ENCODE results near the gene MYD88.

The MYD88 gene

DNA sequence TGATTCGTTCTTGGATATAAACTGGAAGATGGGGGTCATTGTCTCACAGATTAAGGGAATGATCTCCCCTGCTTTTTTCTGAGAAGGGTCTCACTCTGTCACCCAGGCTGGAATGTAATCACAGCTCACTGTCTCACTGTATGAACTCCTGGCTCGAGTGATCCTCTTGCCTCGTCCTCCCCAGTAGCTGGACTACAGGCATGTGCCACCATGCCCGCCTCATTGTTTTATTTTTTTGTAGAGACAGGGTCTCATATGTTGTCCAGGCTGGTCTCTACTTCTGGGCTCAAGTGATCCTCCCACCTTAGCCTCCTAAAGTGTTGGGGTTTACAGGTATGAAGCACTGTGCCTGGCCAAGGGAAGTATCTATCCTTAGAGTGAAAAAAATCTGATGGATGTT, 32.3 kb downstream of the MYD88 start:
- peaks cover 15% of the 10 kb centered on the region for H3K4me1 ChIP-seq (ENCODE audit: control insufficient read depth, insufficient read depth, low read length)
- H3K36me3 ChIP-seq (ENCODE audit: control insufficient read depth, insufficient read depth, low read length): no peaks in the 10 kb centered on the region
- no peak overlapping the region for H3K4me3 ChIP-seq (ENCODE audit: low read depth, low read length)
- H3K27me3 ChIP-seq (ENCODE audit: control insufficient read depth, insufficient read depth, low read length): no peaks in the 10 kb centered on the region
- no peak overlapping the region for H3K27ac ChIP-seq (ENCODE audit: low read depth, low read length)
- no peak overlapping the region for H3K9ac ChIP-seq (ENCODE audit: low read depth, low read length)
- no peaks in the 10 kb centered on the region for H3K9me3 ChIP-seq (ENCODE audit: control insufficient read depth, insufficient read depth, low read length)

DNA sequence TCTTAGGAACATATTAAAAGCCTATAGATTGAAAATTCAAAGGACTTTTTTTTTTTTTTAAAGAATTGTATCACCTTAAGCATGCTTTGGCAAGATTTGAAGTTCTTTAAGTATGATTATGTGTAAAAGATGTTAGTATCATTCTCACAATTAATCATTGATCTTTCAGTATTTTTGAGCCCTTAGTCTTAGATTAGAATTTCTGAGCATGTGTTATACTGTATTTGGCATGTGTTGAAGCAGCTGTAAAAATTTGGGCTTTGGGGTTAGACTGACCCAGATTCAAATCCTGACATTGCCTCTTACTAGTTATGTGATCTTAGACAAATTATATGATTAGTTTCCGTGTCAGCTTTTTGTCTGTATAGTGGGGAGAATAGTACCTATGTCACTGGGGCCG, 33.2 kb downstream of the MYD88 start:
- Histone ChIP-seq H3K36me3 (ENCODE audit: control insufficient read depth, insufficient read depth, low read length) (no peaks in the 10 kb centered on the region), H3K9me3 (ENCODE audit: control insufficient read depth, insufficient read depth, low read length) (no peaks in the 10 kb centered on the region), H3K27me3 (ENCODE audit: control insufficient read depth, insufficient read depth, low read length) (no peaks in the 10 kb centered on the region), H3K4me3 (ENCODE audit: low read depth, low read length) (no peak overlapping the region), H3K4me1 (ENCODE audit: control insufficient read depth, insufficient read depth, low read length) (peaks cover 15% of the 10 kb centered on the region), H3K27ac (ENCODE audit: low read depth, low read length) (no peak overlapping the region), H3K9ac (ENCODE audit: low read depth, low read length) (no peak overlapping the region)

DNA sequence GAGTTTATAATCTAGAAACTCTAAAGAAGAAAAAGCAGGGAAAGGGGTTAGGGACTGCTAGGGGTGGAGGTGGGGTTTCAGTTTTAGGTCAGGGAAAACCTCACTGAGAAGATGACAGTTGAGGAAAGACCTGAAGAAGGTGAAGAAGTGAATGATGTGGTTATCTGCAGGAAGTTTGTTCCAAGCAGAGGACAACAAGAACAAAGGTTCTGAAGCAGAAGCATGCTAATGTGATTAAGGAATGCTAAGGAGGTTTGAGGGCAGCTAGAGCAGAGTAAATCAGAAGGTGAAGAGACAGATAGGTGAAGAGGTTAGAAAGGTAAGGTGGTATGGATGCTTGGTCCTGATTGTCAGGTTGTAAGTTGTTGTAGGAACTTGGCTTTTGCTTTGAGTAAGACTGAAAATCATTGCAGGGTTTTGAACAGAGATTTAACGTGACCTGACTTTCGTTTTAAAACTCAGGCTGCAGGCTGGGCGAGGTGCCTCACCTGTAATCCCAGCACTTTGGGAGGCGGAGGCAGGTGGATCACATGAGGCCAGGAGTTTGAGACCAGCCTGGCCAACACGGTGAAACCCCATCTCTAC, 35.5 kb downstream of the MYD88 start:
- H3K4me3 ChIP-seq (ENCODE audit: low read depth, low read length): no peak overlapping the region
- no peak overlapping the region for H3K9ac ChIP-seq (ENCODE audit: low read depth, low read length)
- peaks cover 18% of the 10 kb centered on the region for H3K4me1 ChIP-seq (ENCODE audit: control insufficient read depth, insufficient read depth, low read length)
- H3K27me3 ChIP-seq (ENCODE audit: control insufficient read depth, insufficient read depth, low read length): no peaks in the 10 kb centered on the region
- H3K27ac ChIP-seq (ENCODE audit: low read depth, low read length): no peak overlapping the region
- no peaks in the 10 kb centered on the region for H3K9me3 ChIP-seq (ENCODE audit: control insufficient read depth, insufficient read depth, low read length)
- H3K36me3 ChIP-seq (ENCODE audit: control insufficient read depth, insufficient read depth, low read length): no peaks in the 10 kb centered on the region

DNA sequence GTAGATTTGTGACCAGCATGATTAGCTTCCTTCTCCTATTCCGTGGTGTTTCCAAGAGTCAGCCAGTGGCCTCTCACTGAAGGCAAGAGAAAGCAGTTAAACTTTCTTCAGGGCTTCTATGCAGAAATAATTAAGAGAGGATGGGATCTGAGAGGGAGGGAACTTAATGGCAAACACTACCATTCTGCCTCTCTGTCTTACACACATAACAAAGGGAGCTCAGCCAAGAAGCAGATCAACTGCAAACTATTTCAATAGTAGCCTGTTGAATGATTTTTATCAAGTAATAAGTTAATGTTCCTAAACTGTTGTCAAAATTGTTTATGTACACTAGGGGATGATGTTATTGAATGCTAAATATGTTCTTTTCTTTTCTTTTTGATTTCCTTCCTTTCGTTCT, 38.7 kb downstream of the MYD88 start:
- no peak overlapping the region for H3K4me3 ChIP-seq (ENCODE audit: low read depth, low read length)
- H3K36me3 ChIP-seq (ENCODE audit: control insufficient read depth, insufficient read depth, low read length): no peaks in the 10 kb centered on the region
- H3K9ac ChIP-seq (ENCODE audit: low read depth, low read length): no peak overlapping the region
- H3K27me3 ChIP-seq (ENCODE audit: control insufficient read depth, insufficient read depth, low read length): no peaks in the 10 kb centered on the region
- H3K4me1 ChIP-seq (ENCODE audit: control insufficient read depth, insufficient read depth, low read length): peaks cover 18% of the 10 kb centered on the region
- no peaks in the 10 kb centered on the region for H3K9me3 ChIP-seq (ENCODE audit: control insufficient read depth, insufficient read depth, low read length)
- H3K27ac ChIP-seq (ENCODE audit: low read depth, low read length): no peak overlapping the region

DNA sequence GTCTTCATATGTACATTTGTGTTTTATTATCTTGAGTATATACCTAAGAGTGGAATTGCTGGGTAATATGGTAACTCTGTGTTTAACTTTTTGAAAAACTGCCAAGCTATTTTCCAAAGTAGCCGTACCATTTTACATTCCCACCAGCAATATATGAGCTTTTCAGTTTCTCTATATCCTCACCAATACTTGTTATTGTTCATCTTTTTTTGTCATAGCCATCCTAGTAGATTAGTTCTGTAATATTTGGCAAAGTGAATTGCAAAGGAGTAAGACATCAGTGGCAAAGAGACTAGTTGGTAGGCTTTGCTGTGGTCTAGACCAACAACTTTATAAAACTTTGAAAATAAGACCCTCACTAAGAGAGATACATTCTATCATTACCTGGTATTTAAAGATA, 48.3 kb downstream of the MYD88 start:
- Histone ChIP-seq H3K9ac (ENCODE audit: low read depth, low read length) (no peak overlapping the region), H3K4me1 (ENCODE audit: control insufficient read depth, insufficient read depth, low read length) (no peaks in the 10 kb centered on the region), H3K36me3 (ENCODE audit: control insufficient read depth, insufficient read depth, low read length) (peaks cover 72% of the 10 kb centered on the region), H3K27ac (ENCODE audit: low read depth, low read length) (no peak overlapping the region), H3K4me3 (ENCODE audit: low read depth, low read length) (no peak overlapping the region), H3K9me3 (ENCODE audit: control insufficient read depth, insufficient read depth, low read length) (no peaks in the 10 kb centered on the region), H3K27me3 (ENCODE audit: control insufficient read depth, insufficient read depth, low read length) (no peaks in the 10 kb centered on the region)

DNA sequence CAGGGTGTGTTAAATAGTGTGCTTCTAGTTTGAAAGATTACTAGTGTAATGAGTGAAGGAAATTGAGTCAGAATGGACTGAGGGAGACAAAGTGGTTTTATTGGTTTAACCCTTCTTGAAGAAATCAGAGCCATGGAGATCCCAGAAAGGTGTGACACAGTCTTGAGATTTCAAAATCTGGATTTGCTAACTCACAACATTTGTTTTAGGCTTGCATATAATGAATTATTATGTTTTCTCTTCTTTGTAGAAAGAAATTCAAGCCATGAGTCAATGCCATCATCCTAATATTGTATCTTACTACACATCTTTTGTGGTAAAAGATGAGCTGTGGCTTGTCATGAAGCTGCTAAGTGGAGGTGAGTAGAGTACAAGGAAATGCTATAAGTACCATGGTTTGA, 52.0 kb downstream of the MYD88 start:
- no peaks in the 10 kb centered on the region for H3K27me3 ChIP-seq (ENCODE audit: control insufficient read depth, insufficient read depth, low read length)
- H3K9ac ChIP-seq (ENCODE audit: low read depth, low read length): no peak overlapping the region
- H3K27ac ChIP-seq (ENCODE audit: low read depth, low read length): no peak overlapping the region
- no peaks in the 10 kb centered on the region for H3K4me1 ChIP-seq (ENCODE audit: control insufficient read depth, insufficient read depth, low read length)
- H3K4me3 ChIP-seq (ENCODE audit: low read depth, low read length): no peak overlapping the region
- H3K9me3 ChIP-seq (ENCODE audit: control insufficient read depth, insufficient read depth, low read length): no peaks in the 10 kb centered on the region
- peaks cover 65% of the 10 kb centered on the region for H3K36me3 ChIP-seq (ENCODE audit: control insufficient read depth, insufficient read depth, low read length)

All from HUES48 (cell line).